ENCODE results near the gene KIF16B. TPM values are rescaled to one million over a fixed set of nuclear protein-coding genes. Genes with fewer than 3 reads are reported as not detected.

Gene KIF16B
- total and polyA plus RNA-seq, 2 donors (not counting 3 experiments of a cell fraction or from before 2014, with no cell fraction given): 2.9 to 8.8 TPM

- H3K27me3 ChIP-seq (ENCODE audit: control insufficient read depth in 2 of 2, insufficient read depth in 2 of 2, low read length in 2 of 2): no peaks in the 10 kb centered on the region
- no peaks in the 10 kb centered on the region for H3K79me2 ChIP-seq (ENCODE audit: control insufficient read depth, insufficient read depth, low read length)
- CTCF ChIA-PET: no interaction called here
- POLR2A ChIA-PET: no interaction called here
- no peaks in the 10 kb centered on the region for H4K20me1 ChIP-seq (replicated peaks; ENCODE audit: control insufficient read depth, extremely low read depth, insufficient read depth, low read length)
- no peak for FAIRE-seq
- H3K36me3 ChIP-seq (ENCODE audit: control insufficient read depth in 2 of 2, extremely low read depth in 1 of 2, insufficient read depth in 2 of 2, low read length in 2 of 2): no peaks in the 10 kb centered on the region
- BruUV-seq (replicated peaks): no TSS peak
- no peak overlapping the region for H2AFZ ChIP-seq (ENCODE audit: low read depth, low read length)
- DNase-seq (ENCODE audit: low read depth, low spot score): no peak
- no peaks in the 10 kb centered on the region for H3K9me1 ChIP-seq (replicated peaks; ENCODE audit: control insufficient read depth, extremely low read depth, insufficient read depth, low read length)
- no peak for TF ChIP-seq CTCF (IDR thresholded peaks at IDR 0.05; ENCODE audit: extremely low read depth in 1 of 2, insufficient read depth in 1 of 2, low read depth in 1 of 2, low read length in 2 of 2)
- H3K9me3 ChIP-seq (replicated peaks; ENCODE audit: control insufficient read depth, insufficient read depth, low read length): no peaks in the 10 kb centered on the region
- dilution Hi-C loops (cut with MboI; ENCODE audit: extremely low pct_ligation_motif_present, low sequenced_read_pairs) (no loop called here), intact Hi-C loops (cut with micrococcal nuclease) (no loop called here)
- no peak overlapping the region for H3K4me2 ChIP-seq (ENCODE audit: insufficient read depth, low read length)
- H3K4me1 ChIP-seq (ENCODE audit: control insufficient read depth, extremely low read depth, insufficient read depth, low read length): no peaks in the 10 kb centered on the region
- no peak overlapping the region for H3K4me3 ChIP-seq (replicated peaks in 1 of 3; ENCODE audit: insufficient read depth in 1 of 3, low read depth in 1 of 3, low read length in 3 of 3)
- no peak overlapping the region for H3K9ac ChIP-seq (replicated peaks; ENCODE audit: extremely low read depth, insufficient read depth, low read length)
- H3K27ac ChIP-seq (ENCODE audit: insufficient read depth, low read depth, low read length): no peak overlapping the region
These were observed 173.0 kb downstream of the KIF16B start for GRCh38 chr20:16400234-16400633.

GRCh38 chr20:16399801-16400200 is 173.4 kb downstream of the KIF16B start:
- ChIA-PET POLR2A (no interaction called here), CTCF (no interaction called here)
- Histone ChIP-seq H3K9me3 (replicated peaks; ENCODE audit: control insufficient read depth, insufficient read depth, low read length) (no peaks in the 10 kb centered on the region), H2AFZ (ENCODE audit: low read depth, low read length) (no peak overlapping the region), H3K9ac (replicated peaks; ENCODE audit: extremely low read depth, insufficient read depth, low read length) (no peak overlapping the region), H3K4me2 (ENCODE audit: insufficient read depth, low read length) (no peak overlapping the region), H3K9me1 (replicated peaks; ENCODE audit: control insufficient read depth, extremely low read depth, insufficient read depth, low read length) (no peaks in the 10 kb centered on the region), H3K27me3 (ENCODE audit: control insufficient read depth in 2 of 2, insufficient read depth in 2 of 2, low read length in 2 of 2) (no peaks in the 10 kb centered on the region), H4K20me1 (replicated peaks; ENCODE audit: control insufficient read depth, extremely low read depth, insufficient read depth, low read length) (no peaks in the 10 kb centered on the region), H3K4me1 (ENCODE audit: control insufficient read depth, extremely low read depth, insufficient read depth, low read length) (no peaks in the 10 kb centered on the region), H3K27ac (ENCODE audit: insufficient read depth, low read depth, low read length) (no peak overlapping the region), H3K36me3 (ENCODE audit: control insufficient read depth in 2 of 2, extremely low read depth in 1 of 2, insufficient read depth in 2 of 2, low read length in 2 of 2) (no peaks in the 10 kb centered on the region), H3K4me3 (replicated peaks in 1 of 3; ENCODE audit: insufficient read depth in 1 of 3, low read depth in 1 of 3, low read length in 3 of 3) (no peak overlapping the region), H3K79me2 (ENCODE audit: control insufficient read depth, insufficient read depth, low read length) (no peaks in the 10 kb centered on the region)
- no peak for TF ChIP-seq POLR2AphosphoS5 (IDR thresholded peaks at IDR 0.05; ENCODE audit: insufficient read depth, low read depth, low read length)
- no peak for TF ChIP-seq MYC (IDR thresholded peaks at IDR 0.05; ENCODE audit: low read depth, low read length)
- TF ChIP-seq MAX (IDR thresholded peaks at IDR 0.05; ENCODE audit: insufficient read depth, insufficient read length): no peak
- TF ChIP-seq JUN (IDR thresholded peaks at IDR 0.05; ENCODE audit: borderline replicate concordance, insufficient read depth, insufficient read length, low read depth): no peak
- no peak for TF ChIP-seq GATA2 (IDR thresholded peaks at IDR 0.05; ENCODE audit: insufficient read depth, insufficient read length, low read depth, low read length)
- TF ChIP-seq EZH2 (IDR thresholded peaks at IDR 0.05; ENCODE audit: borderline replicate concordance, low read depth, low read length, severe bottlenecking): no peak
- TF ChIP-seq POLR2A (IDR thresholded peaks at IDR 0.05; ENCODE audit: low read depth, low read length): no peak
- TF ChIP-seq CTCF (IDR thresholded peaks at IDR 0.05; ENCODE audit: extremely low read depth in 1 of 2, insufficient read depth in 1 of 2, low read depth in 1 of 2, low read length in 2 of 2): no peak
- no peak for TF ChIP-seq FOS (IDR thresholded peaks at IDR 0.05; ENCODE audit: borderline replicate concordance, insufficient read depth, low read length)
- FAIRE-seq (no peak), DNase-seq (ENCODE audit: low read depth, low spot score) (no peak)
- no TSS peak for BruUV-seq (replicated peaks)
- intact Hi-C loops (cut with micrococcal nuclease): no loop called here
- dilution Hi-C loops (cut with MboI; ENCODE audit: extremely low pct_ligation_motif_present, low sequenced_read_pairs): no loop called here
